CD4-positive, alpha-beta T cell (primary cell): ENCODE measurements around the gene FILIP1L. TPM values are rescaled to one million over a fixed set of nuclear protein-coding genes. Genes with fewer than 3 reads are reported as not detected.

Experiments used
- ATAC-seq: fragments of 200-7000 bp; cut with Tn5 transposase; one replicate; pipeline ENCODE4 v1.10.0; 2022; ENCODE audit warnings: mild to moderate bottlenecking; ENCODE audit not compliant: poor library complexity
- CTCF ChIA-PET: fragments of 350-600 bp; sonication (Branson Sonifier 250); formaldehyde crosslinking; loops from one replicate; lab custom pipeline; 2021; ENCODE audit warnings: antibody characterized with exemption, inconsistent platforms; lab: Charles Lee
- POLR2A ChIA-PET: fragments of 350-600 bp; sonication (Branson Sonifier 250); formaldehyde crosslinking; loops from one replicate; lab custom pipeline; 2021; ENCODE audit warnings: antibody characterized with exemption, inconsistent platforms; lab: Charles Lee
- DNase-seq, 14 experiments: peaks; one replicate each; pipeline ENCODE4 v3.0.0-alpha.2; 2013 to 2020; ENCODE audit warnings: mixed read lengths in 2 of 14
- H3K27ac ChIP-seq, 2 donors: one replicate each; pipeline versions ENCODE4 v1.5.1 to v1.7.0; 2013; ENCODE audit warnings: low read length in 2 of 2, low read depth in 1 of 2, mild to moderate bottlenecking in 1 of 2
- H3K27me3 ChIP-seq, 2 experiments: 1 replicate in 1 of 2; 2 replicates in 1 of 2; pipeline versions ENCODE4 v1.6.1 to v1.7.0; 2013; ENCODE audit warnings: low read length in 2 of 2, control low read depth in 1 of 2, mild to moderate bottlenecking in 1 of 2, moderate library complexity in 1 of 2; ENCODE audit not compliant: insufficient read depth in 2 of 2, control insufficient read depth in 1 of 2
- H3K36me3 ChIP-seq: one replicate; pipeline ENCODE4 v1.6.1; 2013; ENCODE audit warnings: low read length, control low read depth; ENCODE audit not compliant: insufficient read depth
- H3K4me1 ChIP-seq: one replicate; pipeline ENCODE4 v1.6.1; 2013; ENCODE audit warnings: low read length, control low read depth; ENCODE audit not compliant: insufficient read depth
- H3K4me3 ChIP-seq: one replicate; pipeline ENCODE4 v1.5.1; 2013; ENCODE audit warnings: mild to moderate bottlenecking, low read length, moderate library complexity
- H3K9me3 ChIP-seq, 2 experiments: 1 replicate in 1 of 2; 2 replicates in 1 of 2; pipeline versions ENCODE4 v1.6.1 to v1.7.0; 2013; ENCODE audit warnings: low read length in 2 of 2, mild to moderate bottlenecking in 2 of 2, control low read depth in 1 of 2, moderate library complexity in 1 of 2; ENCODE audit not compliant: control insufficient read depth in 1 of 2, insufficient read depth in 1 of 2
- H3K27ac Mint-ChIP-seq: one replicate; pipeline ENCODE4 v1.8.0; 2020; ENCODE audit warnings: mixed read lengths
- H3K27me3 Mint-ChIP-seq: one replicate; pipeline ENCODE4 v1.8.0; 2021; ENCODE audit warnings: mixed read lengths
- H3K36me3 Mint-ChIP-seq: one replicate; pipeline ENCODE4 v1.8.0; 2021; ENCODE audit warnings: low read depth, mixed read lengths
- H3K4me1 Mint-ChIP-seq: one replicate; pipeline ENCODE4 v1.8.0; 2021; ENCODE audit warnings: low read depth, mixed read lengths
- H3K4me3 Mint-ChIP-seq: one replicate; pipeline ENCODE4 v1.8.0; 2020; ENCODE audit warnings: mild to moderate bottlenecking, mixed read lengths
- H3K9me3 Mint-ChIP-seq: one replicate; pipeline ENCODE4 v1.8.0; 2020; ENCODE audit warnings: mixed read lengths
- CTCF ChIP-seq: fragments of 200-600 bp; IDR thresholded peaks from one replicate; pipeline ENCODE4 v1.8.0; 2022; ENCODE audit warnings: antibody characterized with exemption, mild to moderate bottlenecking
- intact Hi-C, 2 experiments: fragments of 100-400 bp; cut with DNase I in 1 of 2; cut with micrococcal nuclease in 1 of 2; formaldehyde crosslinking; loops; one replicate each; pipeline versions ENCODE4 v1.15.1 to v1.9.0; 2023 to 2025; cut with DNase I, micrococcal nuclease
- total RNA-seq, 174 experiments: library from RNA in 2 of 174; stranded (reverse) in 2 of 174; gene quantifications; one replicate each; pipeline ENCODE4 v1.2.3 and lab custom pipeline; 2021 to 2026

The FILIP1L gene
- total RNA-seq, 2 experiments from 2014 or later, result 0.08 to 0.28 TPM

GRCh38 chr3:99966662-99967416 lies 147.5 kb downstream of the FILIP1L start:
- CTCF ChIA-PET, result no interaction called here
- intact Hi-C loops, result no loop called here
- Mint-ChIP-seq H3K4me1 (peaks cover 12% of the 10 kb centered on the region), H3K36me3 (peaks cover 11% of the 10 kb centered on the region), H3K9me3 (no peaks in the 10 kb centered on the region), H3K27ac (no peak overlapping the region), H3K27me3 (no peaks in the 10 kb centered on the region), H3K4me3 (no peak overlapping the region)
- Histone ChIP-seq H3K4me3 (no peak overlapping the region), H3K27ac (no peak overlapping the region), H3K4me1 (no peaks in the 10 kb centered on the region), H3K9me3 (no peaks in the 10 kb centered on the region), H3K36me3 (no peaks in the 10 kb centered on the region), H3K27me3 (no peaks in the 10 kb centered on the region)
- POLR2A ChIA-PET, result no interaction called here
- TF ChIP-seq CTCF, result no peak
- ATAC-seq (no peak), DNase-seq (no peak)

- no peak for TF ChIP-seq CTCF
- Histone ChIP-seq H3K27ac (no peak overlapping the region), H3K9me3 (no peaks in the 10 kb centered on the region), H3K4me3 (no peak overlapping the region), H3K36me3 (no peaks in the 10 kb centered on the region), H3K4me1 (no peaks in the 10 kb centered on the region), H3K27me3 (no peaks in the 10 kb centered on the region)
- H3K36me3 Mint-ChIP-seq, result peaks cover 10% of the 10 kb centered on the region
- intact Hi-C loops, result no loop called here
- H3K4me1 Mint-ChIP-seq, result peaks cover 12% of the 10 kb centered on the region
- DNase-seq (no peak), ATAC-seq (no peak)
- no peak overlapping the region for H3K4me3 Mint-ChIP-seq
- no peaks in the 10 kb centered on the region for H3K27me3 Mint-ChIP-seq
- ChIA-PET POLR2A (no interaction called here), CTCF (no interaction called here)
- H3K27ac Mint-ChIP-seq, result no peak overlapping the region
- no peaks in the 10 kb centered on the region for H3K9me3 Mint-ChIP-seq
These were observed 148.5 kb downstream of the FILIP1L start for GRCh38 chr3:99965681-99966408.

GRCh38 chr3:99965077-99965476 lies 149.2 kb downstream of the FILIP1L start:
- peaks cover 12% of the 10 kb centered on the region for H3K4me1 Mint-ChIP-seq
- H3K27ac Mint-ChIP-seq, result no peak overlapping the region
- no peak for ATAC-seq
- H3K27me3 Mint-ChIP-seq, result no peaks in the 10 kb centered on the region
- CTCF ChIA-PET, result no interaction called here
- POLR2A ChIA-PET, result no interaction called here
- H3K9me3 Mint-ChIP-seq, result no peaks in the 10 kb centered on the region
- H3K4me1 ChIP-seq, result no peaks in the 10 kb centered on the region
- intact Hi-C loops, result no loop called here
- H3K4me3 ChIP-seq, result no peak overlapping the region
- H3K9me3 ChIP-seq, result no peaks in the 10 kb centered on the region
- DNase-seq, result no peak
- no peak overlapping the region for H3K4me3 Mint-ChIP-seq
- H3K27ac ChIP-seq, result no peak overlapping the region
- no peaks in the 10 kb centered on the region for H3K27me3 ChIP-seq
- H3K36me3 Mint-ChIP-seq, result peaks cover 10% of the 10 kb centered on the region
- no peaks in the 10 kb centered on the region for H3K36me3 ChIP-seq
- no peak for TF ChIP-seq CTCF
